Body of pancreas (tissue), 4 donors: ENCODE results near the gene DYNLRB2. TPM values are rescaled to one million over a fixed set of nuclear protein-coding genes. Genes with fewer than 3 reads are reported as not detected.

Source experiments
- ATAC-seq: fragments of 150-250 bp; one replicate; pipeline ENCODE4 v1.9.1; 2016
- DNase-seq, 4 donors: peaks; one replicate each; pipeline ENCODE4 v3.0.0-alpha.2; 2019
- H3K27ac ChIP-seq, 4 donors: fragments of 200-600 bp; sonication (generic); 1 replicate in 3 of 4; 2 replicates in 1 of 4; pipeline versions ENCODE4 v1.5.1 to v1.6.1; 2016 to 2019; ENCODE audit warnings: mild to moderate bottlenecking in 1 of 4, mixed read lengths in 1 of 4, moderate library complexity in 1 of 4
- H3K27me3 ChIP-seq, 2 donors: fragments of 200-600 bp; sonication (generic); one replicate each; pipeline ENCODE4 v1.6.0; 2016; ENCODE audit warnings: mild to moderate bottlenecking in 1 of 2
- H3K36me3 ChIP-seq, 2 donors: fragments of 200-600 bp; sonication (generic); replicated peaks in 1 of 2; 2 replicates each; pipeline ENCODE4 v1.5.1; 2016; ENCODE audit warnings: low read depth in 2 of 2; ENCODE audit not compliant: insufficient read depth in 1 of 2
- H3K4me1 ChIP-seq: fragments of 200-600 bp; sonication (generic); one replicate; pipeline ENCODE4 v1.6.0; 2016
- H3K4me3 ChIP-seq, 2 donors: fragments of 200-600 bp; sonication (generic); 1 replicate in 1 of 2; 2 replicates in 1 of 2; pipeline ENCODE4 v1.5.1; 2016 to 2019
- H3K9me3 ChIP-seq, 3 donors: fragments of 200-600 bp; sonication (generic); 1 replicate in 2 of 3; 2 replicates in 1 of 3; pipeline ENCODE4 v1.5.1; 2016
- POLR2A ChIP-seq, 3 donors: fragments of 450-650 bp; IDR thresholded peaks; one replicate each; pipeline ENCODE4 v1.6.1; 2016; ENCODE audit warnings: antibody characterized with exemption in 3 of 3, mild to moderate bottlenecking in 2 of 3
- WGBS, 2 donors: methylation state at CpG; one replicate each; pipeline ENCODE4 v1.1.5; 2017; 5-methylcytosine and 5-hydroxymethylcytosine counted together
- intact Hi-C: fragments of 100-400 bp; cut with DNase I; formaldehyde crosslinking; loops from one replicate; pipeline ENCODE4 v1.15.1; 2023
- total RNA-seq, 2 donors: library from RNA; depleted of rRNA; stranded (reverse); fragments of >200 nt; gene quantifications; one replicate each; pipeline ENCODE4 v1.1.0, GENCODE V29; 2016
- TF ChIP-seq, protein P1 (sequence below), 7 experiments: fragments of 450-650 bp in 4 of 7; fragments of 200-600 bp in 3 of 7; sonication (generic) in 3 of 7; IDR thresholded peaks; one replicate each; pipeline ENCODE4 v1.5.1; 2016 to 2019; ENCODE audit warnings: antibody characterized with exemption in 7 of 7

Gene DYNLRB2
- total RNA-seq, 2 donors from 2014 or later, result not detected

- no peak for DNase-seq
- intact Hi-C loops, result no loop called here
- Histone ChIP-seq H3K36me3 (no peaks in the 10 kb centered on the region), H3K27me3 (no peaks in the 10 kb centered on the region), H3K9me3 (no peaks in the 10 kb centered on the region), H3K4me3 (no peak overlapping the region), H3K4me1 (no peaks in the 10 kb centered on the region), H3K27ac (no peak overlapping the region)
- ATAC-seq, result no peak
- 76 to 86% methylated on average over 6 to 9 of the region's 9 CpGs for WGBS, 2 donors
- no peak for TF ChIP-seq POLR2A (IDR thresholded peaks at IDR 0.05)
- TF ChIP-seq, protein P1, sequence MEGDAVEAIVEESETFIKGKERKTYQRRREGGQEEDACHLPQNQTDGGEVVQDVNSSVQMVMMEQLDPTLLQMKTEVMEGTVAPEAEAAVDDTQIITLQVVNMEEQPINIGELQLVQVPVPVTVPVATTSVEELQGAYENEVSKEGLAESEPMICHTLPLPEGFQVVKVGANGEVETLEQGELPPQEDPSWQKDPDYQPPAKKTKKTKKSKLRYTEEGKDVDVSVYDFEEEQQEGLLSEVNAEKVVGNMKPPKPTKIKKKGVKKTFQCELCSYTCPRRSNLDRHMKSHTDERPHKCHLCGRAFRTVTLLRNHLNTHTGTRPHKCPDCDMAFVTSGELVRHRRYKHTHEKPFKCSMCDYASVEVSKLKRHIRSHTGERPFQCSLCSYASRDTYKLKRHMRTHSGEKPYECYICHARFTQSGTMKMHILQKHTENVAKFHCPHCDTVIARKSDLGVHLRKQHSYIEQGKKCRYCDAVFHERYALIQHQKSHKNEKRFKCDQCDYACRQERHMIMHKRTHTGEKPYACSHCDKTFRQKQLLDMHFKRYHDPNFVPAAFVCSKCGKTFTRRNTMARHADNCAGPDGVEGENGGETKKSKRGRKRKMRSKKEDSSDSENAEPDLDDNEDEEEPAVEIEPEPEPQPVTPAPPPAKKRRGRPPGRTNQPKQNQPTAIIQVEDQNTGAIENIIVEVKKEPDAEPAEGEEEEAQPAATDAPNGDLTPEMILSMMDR (IDR thresholded peaks at IDR 0.05), result no peak
Observed at GRCh38 chr16:80569440-80570105, 28.8 kb downstream of the DYNLRB2 start.

DNA sequence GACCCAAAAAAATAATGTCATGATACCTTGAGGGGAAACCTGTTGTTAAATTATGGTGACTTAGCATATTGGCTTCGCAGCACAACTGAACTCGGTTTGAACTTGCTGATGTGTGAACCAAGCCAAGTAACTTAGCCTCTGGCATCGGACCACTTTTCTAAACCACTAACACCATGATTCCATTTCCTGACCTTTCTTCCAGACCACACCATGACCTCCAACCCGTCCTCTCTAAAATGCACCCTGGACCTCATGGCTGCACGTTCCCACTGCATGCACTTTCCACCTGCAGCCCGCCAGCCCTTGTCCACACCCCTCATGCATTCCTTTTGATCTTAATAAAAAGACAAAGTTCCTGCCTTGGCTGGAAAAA, 29.3 kb downstream of the DYNLRB2 start:
- intact Hi-C loops, result no loop called here
- Histone ChIP-seq H3K4me1 (no peaks in the 10 kb centered on the region), H3K9me3 (no peaks in the 10 kb centered on the region), H3K27ac (no peak overlapping the region), H3K4me3 (no peak overlapping the region), H3K36me3 (no peaks in the 10 kb centered on the region), H3K27me3 (no peaks in the 10 kb centered on the region)
- no peak for TF ChIP-seq POLR2A (IDR thresholded peaks at IDR 0.05)
- TF ChIP-seq, protein P1 (IDR thresholded peaks at IDR 0.05), result no peak
- no peak for ATAC-seq
- no peak for DNase-seq
- WGBS, 2 donors, result 60 to 64% methylated on average over 6 of the region's 6 CpGs

GRCh38 chr16:80573700-80574120, 32.9 kb downstream of the DYNLRB2 start:
- Histone ChIP-seq H3K9me3 (no peaks in the 10 kb centered on the region), H3K27me3 (no peaks in the 10 kb centered on the region), H3K27ac (no peak overlapping the region), H3K36me3 (no peaks in the 10 kb centered on the region), H3K4me3 (no peak overlapping the region), H3K4me1 (peaks cover 12% of the 10 kb centered on the region)
- no peak for ATAC-seq
- no peak for DNase-seq
- TF ChIP-seq, protein P1 (IDR thresholded peaks at IDR 0.05), result no peak
- TF ChIP-seq POLR2A (IDR thresholded peaks at IDR 0.05), result no peak
- intact Hi-C loops, result no loop called here
- 78 to 79% methylated on average over 6 of the region's 6 CpGs for WGBS, 2 donors

GRCh38 chr16:80576343-80576912, 35.6 kb downstream of the DYNLRB2 start:
- H3K9me3 ChIP-seq, result no peaks in the 10 kb centered on the region
- H3K4me3 ChIP-seq, result no peak overlapping the region
- WGBS, 2 donors, result 85 to 95% methylated on average over 1 of the region's 1 CpG
- no peaks in the 10 kb centered on the region for H3K36me3 ChIP-seq
- TF ChIP-seq, protein P1 (IDR thresholded peaks at IDR 0.05), result no peak
- TF ChIP-seq POLR2A (IDR thresholded peaks at IDR 0.05), result no peak
- no peaks in the 10 kb centered on the region for H3K27me3 ChIP-seq
- peaks cover 12% of the 10 kb centered on the region for H3K4me1 ChIP-seq
- H3K27ac ChIP-seq, result no peak overlapping the region
- DNase-seq (no peak), ATAC-seq (no peak)
- intact Hi-C loops, result no loop called here
